Stomach smooth muscle (tissue), 2 donors: ENCODE measurements around the gene RNF8.
"Not testable (repeated sequence)": the region's sequence is repeated elsewhere in the genome, so short reads cannot be mapped to it uniquely, and the experiment has no call there.

Experiments
- H3K27ac ChIP-seq: one replicate; pipeline ENCODE4 v1.7.0; 2013; ENCODE audit warnings: mild to moderate bottlenecking, low read length, inconsistent platforms
- H3K27me3 ChIP-seq, 2 donors: one replicate each; pipeline ENCODE4 v1.7.0; 2013; ENCODE audit warnings: low read length in 2 of 2; ENCODE audit not compliant: insufficient read depth in 2 of 2, control insufficient read depth in 1 of 2
- H3K36me3 ChIP-seq, 2 donors: one replicate each; pipeline ENCODE4 v1.7.0; 2013; ENCODE audit warnings: low read length in 2 of 2; ENCODE audit not compliant: control insufficient read depth in 2 of 2, insufficient read depth in 2 of 2
- H3K4me1 ChIP-seq: one replicate; pipeline ENCODE4 v1.7.0; 2013; ENCODE audit warnings: low read length; ENCODE audit not compliant: control insufficient read depth, insufficient read depth
- H3K4me3 ChIP-seq, 2 donors: one replicate each; pipeline ENCODE4 v1.7.0; 2013; ENCODE audit warnings: low read length in 2 of 2
- H3K9ac ChIP-seq, 2 donors: one replicate each; pipeline ENCODE4 v1.7.0; 2013; ENCODE audit warnings: low read length in 2 of 2, mild to moderate bottlenecking in 1 of 2
- H3K9me3 ChIP-seq, 2 donors: one replicate each; pipeline ENCODE4 v1.7.0; 2013; ENCODE audit warnings: low read length in 2 of 2; ENCODE audit not compliant: control insufficient read depth in 2 of 2
- donor health status: healthy.
- donor health status: Pancreatic carcinoma.

The RNF8 gene

GRCh38 chr6:37344308-37344707 is 9.5 kb upstream of the RNF8 start:
- Histone ChIP-seq H3K9ac (no peak overlapping the region), H3K9me3 (no peaks in the 10 kb centered on the region), H3K4me1 (no peaks in the 10 kb centered on the region), H3K4me3 (no peak overlapping the region), H3K36me3 (no peaks in the 10 kb centered on the region), H3K27ac (no peak overlapping the region), H3K27me3 (no peaks in the 10 kb centered on the region)

GRCh38 chr6:37345804-37346203 is 8.0 kb upstream of the RNF8 start:
- H3K27ac ChIP-seq, H3K9me3 ChIP-seq, H3K4me3 ChIP-seq, H3K27me3 ChIP-seq, H3K4me1 ChIP-seq, H3K9ac ChIP-seq, H3K36me3 ChIP-seq: not testable (repeated sequence)

- Histone ChIP-seq H3K4me1 (no peaks in the 10 kb centered on the region), H3K4me3 (no peak overlapping the region), H3K27ac (no peak overlapping the region), H3K9me3 (no peaks in the 10 kb centered on the region), H3K27me3 (no peaks in the 10 kb centered on the region), H3K9ac (no peak overlapping the region), H3K36me3 (no peaks in the 10 kb centered on the region)
Measured at GRCh38 chr6:37347177-37347576, 6.6 kb upstream of the RNF8 start.

GRCh38 chr6:37347670-37348111 is 6.1 kb upstream of the RNF8 start:
- H3K27me3 ChIP-seq = no peaks in the 10 kb centered on the region
- no peak overlapping the region for H3K27ac ChIP-seq
- no peaks in the 10 kb centered on the region for H3K4me1 ChIP-seq
- H3K9ac ChIP-seq = no peak overlapping the region
- H3K36me3 ChIP-seq = no peaks in the 10 kb centered on the region
- H3K4me3 ChIP-seq = no peak overlapping the region
- no peaks in the 10 kb centered on the region for H3K9me3 ChIP-seq

GRCh38 chr6:37351027-37351426 is 2.8 kb upstream of the RNF8 start:
- H3K9me3 ChIP-seq = no peaks in the 10 kb centered on the region
- H3K9ac ChIP-seq = no peak overlapping the region
- no peaks in the 10 kb centered on the region for H3K27me3 ChIP-seq
- H3K4me3 ChIP-seq = no peak overlapping the region
- peaks cover 4% of the 10 kb centered on the region for H3K4me1 ChIP-seq
- no peaks in the 10 kb centered on the region for H3K36me3 ChIP-seq
- H3K27ac ChIP-seq = no peak overlapping the region

- H3K27me3 ChIP-seq = no peaks in the 10 kb centered on the region
- peaks cover 4% of the 10 kb centered on the region for H3K4me1 ChIP-seq
- H3K9ac ChIP-seq = no peak overlapping the region
- H3K4me3 ChIP-seq = no peak overlapping the region
- H3K9me3 ChIP-seq = no peaks in the 10 kb centered on the region
- no peaks in the 10 kb centered on the region for H3K36me3 ChIP-seq
- no peak overlapping the region for H3K27ac ChIP-seq
Measured at GRCh38 chr6:37352384-37352783, 1.4 kb upstream of the RNF8 start.

- peak overlapping the region; percentile 69 to 80 for H3K9ac ChIP-seq
Measured at GRCh38 chr6:37354526-37355384, 972 bp downstream of the RNF8 start.

GRCh38 chr6:37357288-37357687 is 3.5 kb downstream of the RNF8 start:
- Histone ChIP-seq H3K4me3 (no peak overlapping the region), H3K27me3 (no peaks in the 10 kb centered on the region), H3K9me3 (no peaks in the 10 kb centered on the region), H3K9ac (no peak overlapping the region), H3K36me3 (peaks cover 7 to 12% of the 10 kb centered on the region in 2 donors), H3K4me1 (peaks cover 4% of the 10 kb centered on the region), H3K27ac (no peak overlapping the region)

More at GRCh38 chr6:37354526-37355384, 972 bp downstream of the RNF8 start:
- peaks cover 4% of the 10 kb centered on the region for H3K4me1 ChIP-seq
- H3K27me3 ChIP-seq = no peaks in the 10 kb centered on the region
- H3K9me3 ChIP-seq = no peaks in the 10 kb centered on the region
- peak overlapping the region; percentile 75 to 93 for H3K4me3 ChIP-seq
- no peaks in the 10 kb centered on the region for H3K36me3 ChIP-seq
- H3K27ac ChIP-seq = peak overlapping the region; percentile 41

- Histone ChIP-seq H3K27ac (no peak overlapping the region), H3K4me3 (no peak overlapping the region), H3K36me3 (peaks cover 7 to 12% of the 10 kb centered on the region in 2 donors), H3K9me3 (no peaks in the 10 kb centered on the region), H3K4me1 (peaks cover 4% of the 10 kb centered on the region), H3K27me3 (no peaks in the 10 kb centered on the region), H3K9ac (no peak overlapping the region)
Measured at GRCh38 chr6:37357860-37358259, 4.1 kb downstream of the RNF8 start.

GRCh38 chr6:37359039-37359438 is 5.3 kb downstream of the RNF8 start:
- Histone ChIP-seq H3K4me3 (no peak overlapping the region), H3K4me1 (peaks cover 4% of the 10 kb centered on the region), H3K27ac (no peak overlapping the region), H3K36me3 (peaks cover 7 to 12% of the 10 kb centered on the region in 2 donors), H3K27me3 (no peaks in the 10 kb centered on the region), H3K9ac (no peak overlapping the region), H3K9me3 (no peaks in the 10 kb centered on the region)

- Histone ChIP-seq H3K27me3 (no peaks in the 10 kb centered on the region), H3K36me3 (peaks cover 7 to 12% of the 10 kb centered on the region in 2 donors), H3K27ac (no peak overlapping the region), H3K4me1 (no peaks in the 10 kb centered on the region), H3K9ac (no peak overlapping the region), H3K9me3 (no peaks in the 10 kb centered on the region), H3K4me3 (no peak overlapping the region)
Measured at GRCh38 chr6:37362101-37362828, 8.5 kb downstream of the RNF8 start.
